ENCODE results near the gene STK32B.

STK32B gene

DNA sequence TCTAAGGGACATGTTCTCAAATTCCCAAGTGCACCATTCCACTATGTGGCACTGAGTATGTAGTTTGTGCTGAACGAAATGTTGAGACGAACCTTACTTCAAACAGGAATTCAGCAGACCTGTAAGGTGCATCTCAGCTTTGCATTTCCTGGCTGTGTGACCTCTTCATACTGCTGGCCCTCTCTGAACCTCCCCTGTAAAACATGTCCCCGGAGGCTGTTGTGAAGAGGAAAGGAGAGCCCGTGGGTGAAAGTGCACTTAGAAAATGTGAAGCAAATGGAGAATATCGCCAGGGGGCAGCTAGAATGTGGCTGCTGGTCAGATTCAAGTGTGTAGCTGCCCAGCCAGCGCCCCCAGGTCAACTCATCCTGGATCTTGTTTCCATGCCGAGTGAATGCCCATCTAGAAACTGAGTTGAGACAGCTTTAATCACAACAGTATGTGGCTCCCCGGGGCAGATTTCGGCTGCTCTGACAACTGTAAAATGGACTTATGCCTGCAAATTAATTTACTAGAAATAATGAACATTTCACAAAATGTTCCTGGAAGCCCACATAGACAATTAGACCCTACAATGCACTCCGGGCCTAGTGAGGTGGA is 393.7 kb downstream of the STK32B start:
- H3K4me3 ChIP-seq (ENCODE audit: low read depth in 1 of 2, low read length in 1 of 2): no peak overlapping the region
- no peak overlapping the region for H3K27ac ChIP-seq
- no peaks in the 10 kb centered on the region for H3K9me3 ChIP-seq
- H3K27me3 ChIP-seq: no peaks in the 10 kb centered on the region
- no peaks in the 10 kb centered on the region for H3K36me3 ChIP-seq
- TF ChIP-seq, protein P1, sequence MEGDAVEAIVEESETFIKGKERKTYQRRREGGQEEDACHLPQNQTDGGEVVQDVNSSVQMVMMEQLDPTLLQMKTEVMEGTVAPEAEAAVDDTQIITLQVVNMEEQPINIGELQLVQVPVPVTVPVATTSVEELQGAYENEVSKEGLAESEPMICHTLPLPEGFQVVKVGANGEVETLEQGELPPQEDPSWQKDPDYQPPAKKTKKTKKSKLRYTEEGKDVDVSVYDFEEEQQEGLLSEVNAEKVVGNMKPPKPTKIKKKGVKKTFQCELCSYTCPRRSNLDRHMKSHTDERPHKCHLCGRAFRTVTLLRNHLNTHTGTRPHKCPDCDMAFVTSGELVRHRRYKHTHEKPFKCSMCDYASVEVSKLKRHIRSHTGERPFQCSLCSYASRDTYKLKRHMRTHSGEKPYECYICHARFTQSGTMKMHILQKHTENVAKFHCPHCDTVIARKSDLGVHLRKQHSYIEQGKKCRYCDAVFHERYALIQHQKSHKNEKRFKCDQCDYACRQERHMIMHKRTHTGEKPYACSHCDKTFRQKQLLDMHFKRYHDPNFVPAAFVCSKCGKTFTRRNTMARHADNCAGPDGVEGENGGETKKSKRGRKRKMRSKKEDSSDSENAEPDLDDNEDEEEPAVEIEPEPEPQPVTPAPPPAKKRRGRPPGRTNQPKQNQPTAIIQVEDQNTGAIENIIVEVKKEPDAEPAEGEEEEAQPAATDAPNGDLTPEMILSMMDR (IDR thresholded peaks at IDR 0.05): no peak
- H3K4me1 ChIP-seq (ENCODE audit: control insufficient read depth in 1 of 2, insufficient read depth in 1 of 2, low read depth in 1 of 2, low read length in 1 of 2): no peaks in the 10 kb centered on the region

- Histone ChIP-seq H3K4me1 (ENCODE audit: control insufficient read depth in 1 of 2, insufficient read depth in 1 of 2, low read depth in 1 of 2, low read length in 1 of 2) (no peaks in the 10 kb centered on the region), H3K36me3 (no peaks in the 10 kb centered on the region), H3K27me3 (no peaks in the 10 kb centered on the region), H3K27ac (no peak overlapping the region), H3K9me3 (no peaks in the 10 kb centered on the region), H3K4me3 (ENCODE audit: low read depth in 1 of 2, low read length in 1 of 2) (no peak overlapping the region)
- TF ChIP-seq, protein P1 (IDR thresholded peaks at IDR 0.05): no peak
Measured at GRCh38 chr4:5446595-5447226, 395.4 kb downstream of the STK32B start.

DNA sequence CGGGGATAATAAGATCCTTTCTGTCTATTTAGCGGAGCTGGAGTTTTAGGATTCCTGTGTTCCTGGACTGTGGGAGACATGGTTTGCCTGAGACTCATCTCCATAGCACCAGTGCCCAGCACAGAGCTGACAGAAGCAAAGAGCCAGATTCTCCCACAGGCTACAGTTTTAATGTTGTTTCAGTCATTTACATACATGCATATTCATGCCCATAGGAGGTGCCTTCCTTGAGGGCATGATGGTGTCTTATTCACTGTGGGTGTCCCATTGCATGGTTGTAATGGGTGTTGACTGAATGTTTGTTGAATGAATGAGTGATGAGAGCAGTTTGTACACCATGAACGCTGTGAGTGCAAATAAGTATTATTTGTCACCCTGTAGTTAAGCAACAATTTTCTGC is 396.5 kb downstream of the STK32B start:
- H3K4me1 ChIP-seq (ENCODE audit: control insufficient read depth in 1 of 2, insufficient read depth in 1 of 2, low read depth in 1 of 2, low read length in 1 of 2): no peaks in the 10 kb centered on the region
- TF ChIP-seq, protein P1 (IDR thresholded peaks at IDR 0.05): no peak
- H3K27ac ChIP-seq: no peak overlapping the region
- no peaks in the 10 kb centered on the region for H3K9me3 ChIP-seq
- no peaks in the 10 kb centered on the region for H3K36me3 ChIP-seq
- no peaks in the 10 kb centered on the region for H3K27me3 ChIP-seq
- H3K4me3 ChIP-seq (ENCODE audit: low read depth in 1 of 2, low read length in 1 of 2): no peak overlapping the region

DNA sequence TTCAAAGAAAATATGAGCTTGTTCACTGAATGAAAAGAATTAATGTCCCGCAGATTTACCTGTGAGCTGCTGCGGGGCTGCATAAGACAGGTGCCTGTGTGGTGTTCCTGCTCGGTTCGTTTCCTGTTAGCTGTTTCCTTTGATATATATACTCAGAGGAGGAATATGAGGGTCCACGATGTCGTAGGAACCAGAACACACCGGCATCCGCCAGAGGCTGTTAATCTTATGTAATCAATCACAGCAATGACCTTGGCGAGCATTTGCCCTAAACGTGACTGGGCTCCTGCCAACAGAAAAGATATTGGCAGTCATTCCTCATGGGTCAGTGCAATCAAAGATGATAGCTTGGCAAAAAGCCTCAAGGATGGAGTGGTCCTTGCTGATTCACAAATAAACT is 396.9 kb downstream of the STK32B start:
- H3K27me3 ChIP-seq: no peaks in the 10 kb centered on the region
- H3K27ac ChIP-seq: no peak overlapping the region
- no peaks in the 10 kb centered on the region for H3K9me3 ChIP-seq
- TF ChIP-seq, protein P1 (IDR thresholded peaks at IDR 0.05): no peak
- no peaks in the 10 kb centered on the region for H3K36me3 ChIP-seq
- H3K4me3 ChIP-seq (ENCODE audit: low read depth in 1 of 2, low read length in 1 of 2): no peak overlapping the region
- H3K4me1 ChIP-seq (ENCODE audit: control insufficient read depth in 1 of 2, insufficient read depth in 1 of 2, low read depth in 1 of 2, low read length in 1 of 2): no peaks in the 10 kb centered on the region

- TF ChIP-seq, protein P1 (IDR thresholded peaks at IDR 0.05): no peak
- H3K9me3 ChIP-seq: no peaks in the 10 kb centered on the region
- no peak overlapping the region for H3K27ac ChIP-seq
Measured at GRCh38 chr4:5451243-5451642, 400.0 kb downstream of the STK32B start.

More at GRCh38 chr4:5451243-5451642, 400.0 kb downstream of the STK32B start:
- Histone ChIP-seq H3K27me3 (no peaks in the 10 kb centered on the region), H3K4me3 (ENCODE audit: low read depth in 1 of 2, low read length in 1 of 2) (no peak overlapping the region), H3K4me1 (ENCODE audit: control insufficient read depth in 1 of 2, insufficient read depth in 1 of 2, low read depth in 1 of 2, low read length in 1 of 2) (no peaks in the 10 kb centered on the region), H3K36me3 (no peaks in the 10 kb centered on the region)

Data from neutrophil (primary cell).